ENCODE data around the gene ST3GAL3.

GRCh38 chr1:43719063-43719462, 11.7 kb downstream of the ST3GAL3 start:
- no peak for TF ChIP-seq CTCF (IDR thresholded peaks at IDR 0.05)
- TF ChIP-seq EZH2phosphoT487 (IDR thresholded peaks at IDR 0.05), result no peak
- TF ChIP-seq EZH2 (IDR thresholded peaks at IDR 0.05), result no peak
